ENCODE data around the gene SCO1.

DNA sequence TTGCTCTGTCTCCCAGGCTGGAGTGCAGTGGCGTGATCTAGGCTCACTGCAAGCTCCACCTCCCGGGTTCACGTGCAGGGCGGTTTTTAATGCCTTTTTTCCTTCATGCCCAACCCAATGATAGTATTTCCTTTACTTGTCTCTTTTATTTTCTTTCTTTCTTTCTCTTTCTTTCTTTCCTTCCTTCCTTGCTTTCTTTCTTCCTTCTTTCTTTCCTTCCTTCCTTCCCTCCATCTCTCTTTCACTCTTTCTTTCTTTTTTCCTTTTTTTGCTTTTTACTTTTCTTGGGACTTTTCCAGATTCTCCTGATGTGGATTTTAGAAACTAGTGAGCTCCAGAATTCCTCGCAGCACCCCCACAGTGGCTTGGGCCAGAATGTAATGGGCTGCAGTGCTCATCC lies 43.3 kb downstream of the SCO1 start:
- TF ChIP-seq POLR2A (IDR thresholded peaks at IDR 0.05) = no peak
- TF ChIP-seq, protein P1, sequence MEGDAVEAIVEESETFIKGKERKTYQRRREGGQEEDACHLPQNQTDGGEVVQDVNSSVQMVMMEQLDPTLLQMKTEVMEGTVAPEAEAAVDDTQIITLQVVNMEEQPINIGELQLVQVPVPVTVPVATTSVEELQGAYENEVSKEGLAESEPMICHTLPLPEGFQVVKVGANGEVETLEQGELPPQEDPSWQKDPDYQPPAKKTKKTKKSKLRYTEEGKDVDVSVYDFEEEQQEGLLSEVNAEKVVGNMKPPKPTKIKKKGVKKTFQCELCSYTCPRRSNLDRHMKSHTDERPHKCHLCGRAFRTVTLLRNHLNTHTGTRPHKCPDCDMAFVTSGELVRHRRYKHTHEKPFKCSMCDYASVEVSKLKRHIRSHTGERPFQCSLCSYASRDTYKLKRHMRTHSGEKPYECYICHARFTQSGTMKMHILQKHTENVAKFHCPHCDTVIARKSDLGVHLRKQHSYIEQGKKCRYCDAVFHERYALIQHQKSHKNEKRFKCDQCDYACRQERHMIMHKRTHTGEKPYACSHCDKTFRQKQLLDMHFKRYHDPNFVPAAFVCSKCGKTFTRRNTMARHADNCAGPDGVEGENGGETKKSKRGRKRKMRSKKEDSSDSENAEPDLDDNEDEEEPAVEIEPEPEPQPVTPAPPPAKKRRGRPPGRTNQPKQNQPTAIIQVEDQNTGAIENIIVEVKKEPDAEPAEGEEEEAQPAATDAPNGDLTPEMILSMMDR (IDR thresholded peaks at IDR 0.05) = no peak

All from lower leg skin (tissue), 3 donors.